Suprapubic skin (tissue), 3 donors: ENCODE results near the gene IQGAP2.

ENCODE experiments used
- CTCF ChIP-seq, 2 donors: fragments of 200-600 bp in 1 of 2; fragments of 450-650 bp in 1 of 2; sonication (generic) in 1 of 2; IDR thresholded peaks; one replicate each; pipeline ENCODE4 v1.5.1; 2016 to 2019; ENCODE audit warnings: antibody characterized with exemption in 2 of 2, mild to moderate bottlenecking in 1 of 2, moderate library complexity in 1 of 2
- EP300 ChIP-seq: sonication (generic); formaldehyde crosslinking; IDR thresholded peaks from one replicate; pipeline ENCODE4 v1.6.1; 2017; ENCODE audit warnings: antibody characterized with exemption
- POLR2A ChIP-seq, 2 donors: fragments of 450-650 bp; IDR thresholded peaks; one replicate each; pipeline ENCODE4 v1.6.1; 2017; ENCODE audit warnings: antibody characterized with exemption in 2 of 2, mild to moderate bottlenecking in 2 of 2, moderate library complexity in 2 of 2

- TF ChIP-seq CTCF (IDR thresholded peaks at IDR 0.05), result no peak
- TF ChIP-seq EP300, result no peak
- no peak for TF ChIP-seq POLR2A (IDR thresholded peaks at IDR 0.05)
Observed at GRCh38 chr5:76705574-76705973, 302.5 kb downstream of the IQGAP2 start.
